IMR-90 (cell line): Measurements from ENCODE around the gene TAS2R19. TPM values are rescaled to one million over a fixed set of nuclear protein-coding genes. Genes with fewer than 3 reads are reported as not detected.

Source experiments
- ATAC-seq: fragments of 200-7000 bp; cut with Tn5 transposase; 2 replicates; pipeline ENCODE4 v1.9.1; 2020; ENCODE audit warnings: low read depth, mild to moderate bottlenecking, moderate library complexity
- BruUV-seq: library from RNA; stranded (reverse); fragments of 400-500 nt; replicated peaks from 2 replicates; lab custom pipeline; 2021; lab: Mats Ljungman, UMichigan
- CTCF ChIA-PET: fragments of 300-600 bp; formaldehyde crosslinking; extraction: SDS; loops from one replicate; lab custom pipeline; 2021; ENCODE audit warnings: antibody characterized with exemption; lab: Yijun Ruan, JAX
- POLR2A ChIA-PET: fragments of 300-600 bp; sonication (Branson Sonifier 250); formaldehyde crosslinking; loops from one replicate; lab custom pipeline; 2022; ENCODE audit warnings: antibody characterized with exemption; ENCODE audit not compliant: unreplicated experiment; lab: Charles Lee
- DNase-seq: peaks from one replicate; pipeline ENCODE4 v3.0.0; 2013
- H2AFZ ChIP-seq: replicated peaks from 2 replicates; pipeline ENCODE3; 2013; ENCODE audit warnings: low read length, mild to moderate bottlenecking; ENCODE audit not compliant: poor library complexity
- H2AK5ac ChIP-seq: 2 replicates; pipeline ENCODE4 v1.6.1; 2013; ENCODE audit warnings: low read depth, low read length, inconsistent platforms
- H2AK9ac ChIP-seq: replicated peaks from 2 replicates; pipeline ENCODE3; 2013; ENCODE audit warnings: mild to moderate bottlenecking, low read depth, low read length, moderate library complexity; ENCODE audit not compliant: poor library complexity
- H2BK120ac ChIP-seq: 2 replicates; pipeline ENCODE4 v1.6.1; 2013; ENCODE audit warnings: low read depth, low read length, inconsistent platforms
- H2BK15ac ChIP-seq: 3 replicates; pipeline ENCODE4 v1.6.1; 2013; ENCODE audit warnings: low read depth, low read length, inconsistent platforms
- H2BK20ac ChIP-seq: 2 replicates; pipeline ENCODE4 v1.6.1; 2013; ENCODE audit warnings: low read depth, mild to moderate bottlenecking, inconsistent platforms, low read length, moderate library complexity
- H2BK5ac ChIP-seq: 2 replicates; pipeline ENCODE4 v1.6.1; 2013; ENCODE audit warnings: mild to moderate bottlenecking, low read depth, low read length, inconsistent platforms; ENCODE audit not compliant: poor library complexity, severe bottlenecking
- H3K14ac ChIP-seq: replicated peaks from 2 replicates; pipeline ENCODE4 v1.6.1; 2013; ENCODE audit warnings: low read depth, low read length, inconsistent platforms
- H3K18ac ChIP-seq: 2 replicates; pipeline ENCODE4 v1.6.1; 2013; ENCODE audit warnings: low read depth, low read length, control low read depth
- H3K23ac ChIP-seq: 2 replicates; pipeline ENCODE4 v1.6.1; 2013; ENCODE audit warnings: low read depth, low read length, inconsistent platforms
- H3K27ac ChIP-seq: 2 replicates; pipeline ENCODE4 v1.5.1; 2013; ENCODE audit warnings: mild to moderate bottlenecking, control low read depth, low read length; ENCODE audit not compliant: insufficient read depth
- H3K27me3 ChIP-seq: 2 replicates; pipeline ENCODE4 v1.6.1; 2013; ENCODE audit warnings: low read length; ENCODE audit not compliant: control insufficient read depth, insufficient read depth
- H3K36me3 ChIP-seq: 2 replicates; pipeline ENCODE4 v1.6.1; 2013; ENCODE audit warnings: low read length, mixed read lengths; ENCODE audit not compliant: control insufficient read depth, insufficient read depth
- H3K4ac ChIP-seq: 2 replicates; pipeline ENCODE4 v1.6.1; 2013; ENCODE audit warnings: low read depth, low read length, inconsistent platforms
- H3K4me1 ChIP-seq: 2 replicates; pipeline ENCODE4 v1.6.1; 2013; ENCODE audit warnings: low read length, mixed read lengths; ENCODE audit not compliant: control insufficient read depth, insufficient read depth
- H3K4me2 ChIP-seq: 2 replicates; pipeline ENCODE4 v1.6.1; 2013; ENCODE audit warnings: low read depth, mild to moderate bottlenecking, control low read depth, low read length, moderate library complexity
- H3K4me3 ChIP-seq: 2 replicates; pipeline ENCODE4 v1.5.1; 2013; ENCODE audit warnings: low read depth, mild to moderate bottlenecking, control low read depth, low read length, moderate library complexity; ENCODE audit not compliant: insufficient read depth
- H3K56ac ChIP-seq: 2 replicates; pipeline ENCODE4 v1.6.1; 2013; ENCODE audit warnings: low read length, inconsistent platforms; ENCODE audit not compliant: insufficient read depth; ENCODE audit errors: extremely low read depth
- H3K79me1 ChIP-seq, 2 experiments: 2 replicates each; pipeline ENCODE4 v1.6.1; 2013; ENCODE audit warnings: low read length in 2 of 2, inconsistent platforms in 1 of 2, low read depth in 1 of 2
- H3K9ac ChIP-seq: 2 replicates; pipeline ENCODE4 v1.6.1; 2013; ENCODE audit warnings: low read depth, low read length, control low read depth
- H3K9me1 ChIP-seq: 2 replicates; pipeline ENCODE4 v1.6.1; 2013; ENCODE audit warnings: low read length, inconsistent platforms; ENCODE audit not compliant: insufficient read depth
- H3K9me3 ChIP-seq: 2 replicates; pipeline ENCODE4 v1.6.1; 2013; ENCODE audit warnings: low read length; ENCODE audit not compliant: control insufficient read depth, insufficient read depth
- H4K20me1 ChIP-seq: 2 replicates; pipeline ENCODE4 v1.6.1; 2013; ENCODE audit warnings: low read length, inconsistent platforms; ENCODE audit not compliant: insufficient read depth
- H4K5ac ChIP-seq: 2 replicates; pipeline ENCODE4 v1.6.1; 2013; ENCODE audit warnings: mild to moderate bottlenecking, low read depth, low read length, control low read depth
- H4K8ac ChIP-seq, 2 experiments: 2 replicates each; pipeline ENCODE4 v1.6.1; 2013; ENCODE audit warnings: low read depth in 2 of 2, low read length in 2 of 2, control low read depth in 1 of 2, inconsistent platforms in 1 of 2
- H4K91ac ChIP-seq: 2 replicates; pipeline ENCODE4 v1.6.1; 2013; ENCODE audit warnings: low read depth, low read length, inconsistent platforms; ENCODE audit not compliant: insufficient read depth
- BHLHE40 ChIP-seq: fragments of 150-350 bp; IDR thresholded peaks from 2 replicates; pipeline ENCODE4 v1.6.1; 2016; ENCODE audit warnings: mild to moderate bottlenecking, low read depth, low read length
- CEBPB ChIP-seq: IDR thresholded peaks from 2 replicates; pipeline ENCODE4 v1.6.1; 2012; ENCODE audit warnings: low read depth, low read length, improper control_type of control experiment
- CHD1 ChIP-seq: IDR thresholded peaks from 2 replicates; pipeline ENCODE4 v1.6.1; 2012; ENCODE audit warnings: low read depth, low read length, improper control_type of control experiment
- CTCF ChIP-seq: conservative IDR thresholded peaks from 2 replicates; pipeline ENCODE4 v1.5.1; 2012; ENCODE audit warnings: mild to moderate bottlenecking, low read depth, low read length, improper control_type of control experiment
- ELK1 ChIP-seq: fragments of 150-350 bp; IDR thresholded peaks from 2 replicates; pipeline ENCODE4 v1.6.1; 2016; ENCODE audit warnings: low read depth, mild to moderate bottlenecking, low read length, moderate library complexity, borderline replicate concordance
- FOS ChIP-seq: fragments of 150-350 bp; IDR thresholded peaks from 2 replicates; pipeline ENCODE4 v1.6.1; 2016; ENCODE audit warnings: low read depth, low read length
- MAFK ChIP-seq: IDR thresholded peaks from 2 replicates; pipeline ENCODE4 v1.6.1; 2012; ENCODE audit warnings: low read depth, low read length, improper control_type of control experiment
- MAZ ChIP-seq: IDR thresholded peaks from 2 replicates; pipeline ENCODE4 v1.6.1; 2012; ENCODE audit warnings: low read depth, mild to moderate bottlenecking, low read length, improper control_type of control experiment, moderate library complexity, borderline replicate concordance
- MXI1 ChIP-seq: IDR thresholded peaks from 2 replicates; pipeline ENCODE4 v1.6.1; 2012; ENCODE audit warnings: low read depth, mild to moderate bottlenecking, low read length, moderate library complexity, borderline replicate concordance
- NFE2L2 ChIP-seq: fragments of 150-350 bp; IDR thresholded peaks from 2 replicates; pipeline ENCODE4 v1.6.1; 2016; ENCODE audit warnings: low read depth, mild to moderate bottlenecking, low read length
- POLR2A ChIP-seq: IDR thresholded peaks from 2 replicates; pipeline ENCODE4 v1.6.1; 2012; ENCODE audit warnings: mild to moderate bottlenecking, low read depth, low read length
- RAD21 ChIP-seq: IDR thresholded peaks from 2 replicates; pipeline ENCODE4 v1.6.1; 2012; ENCODE audit warnings: low read length, improper control_type of control experiment
- RCOR1 ChIP-seq: IDR thresholded peaks from 2 replicates; pipeline ENCODE4 v1.6.1; 2012; ENCODE audit warnings: mild to moderate bottlenecking, low read length, improper control_type of control experiment; ENCODE audit not compliant: insufficient replicate concordance
- RFX5 ChIP-seq: IDR thresholded peaks from 2 replicates; pipeline ENCODE4 v1.8.0; 2012; ENCODE audit warnings: low read depth, mild to moderate bottlenecking, low read length, moderate library complexity
- SMC3 ChIP-seq: fragments of 150-350 bp; IDR thresholded peaks from 2 replicates; pipeline ENCODE4 v1.6.1; 2016; ENCODE audit warnings: low read depth, mild to moderate bottlenecking, antibody characterized with exemption, low read length, moderate library complexity
- USF2 ChIP-seq: fragments of 150-350 bp; IDR thresholded peaks from 2 replicates; pipeline ENCODE4 v1.6.1; 2017; ENCODE audit warnings: mild to moderate bottlenecking, antibody characterized with exemption, low read length, low read depth
- WGBS, 2 experiments: methylation state at CpG; one replicate each; pipeline versions ENCODE4 v1.1.5 to v1.1.7; 2013; ENCODE audit warnings: missing lambda C conversion rate in 2 of 2; ENCODE audit not compliant: insufficient read length in 1 of 2; ENCODE audit errors: extremely low coverage in 2 of 2; 5-methylcytosine and 5-hydroxymethylcytosine counted together
- dilution Hi-C: fragments of 300-500 bp; cut with HindIII; formaldehyde crosslinking; loops from one replicate; pipeline ENCODE4 v1.14.3; 2018; ENCODE audit warnings: low sequenced_read_pairs; ENCODE audit not compliant: unreplicated experiment
- in situ Hi-C: fragments of 300-500 bp; cut with MboI; formaldehyde crosslinking; loops from 3 replicates; pipeline ENCODE4 v1.14.3; 2019; ENCODE audit warnings: low sequenced_read_pairs, inconsistent platforms, mixed read lengths
- intact Hi-C: fragments of 100-400 bp; cut with micrococcal nuclease; formaldehyde crosslinking; loops from 2 replicates; pipeline ENCODE4 v1.10.0; 2022
- polyA plus RNA-seq, 3 experiments: library from polyadenylated mRNA; depleted of rRNA; stranded (reverse); fragments of >200 nt; gene quantifications; 2 replicates each; pipeline ENCODE4 v1.2.3, GENCODE V29; 2012; ENCODE audit warnings: low replicate concordance in 1 of 3
- total RNA-seq: library from RNA; depleted of rRNA; stranded (reverse); fragments of >200 nt; gene quantifications from 2 replicates; pipeline ENCODE4 v1.2.3, GENCODE V29; 2012

TAS2R19 gene
- total and polyA plus RNA-seq, 2 of the 4 experiments (the other 2 are of a cell fraction), result 0.24 to 5.0 TPM

GRCh38 chr12:11015775-11016430 lies 6.5 kb downstream of the TAS2R19 start:
- no TSS peak for BruUV-seq
- ChIA-PET CTCF (no interaction called here), POLR2A (no interaction called here)
- Histone ChIP-seq H4K5ac (no peak overlapping the region), H3K4ac (no peak overlapping the region), H4K8ac (no peak overlapping the region), H2BK5ac (no peak overlapping the region), H2AK9ac (no peak overlapping the region), H3K27ac (no peak overlapping the region), H2AK5ac (no peak overlapping the region), H3K56ac (no peak overlapping the region), H3K9ac (no peak overlapping the region), H3K4me2 (no peak overlapping the region), H2BK20ac (no peak overlapping the region), H3K14ac (no peak overlapping the region), H3K4me3 (no peak overlapping the region), H3K27me3 (no peaks in the 10 kb centered on the region), H3K23ac (no peak overlapping the region), H3K36me3 (no peaks in the 10 kb centered on the region), H3K79me1 (peaks cover 3 to 8% of the 10 kb centered on the region in 2 experiments; a peak in 2 of 4 replicates), H4K91ac (no peak overlapping the region), H3K18ac (no peak overlapping the region), H2BK15ac (no peak overlapping the region), H3K9me3 (no peaks in the 10 kb centered on the region), H3K4me1 (no peaks in the 10 kb centered on the region; the same call in 1 of the 2 replicates), H2BK120ac (no peak overlapping the region), H3K9me1 (no peaks in the 10 kb centered on the region; the same call in 1 of the 2 replicates), H2AFZ (no peak overlapping the region), H4K20me1 (no peaks in the 10 kb centered on the region)
- TF ChIP-seq BHLHE40 (no peak), SMC3 (no peak), USF2 (no peak), RCOR1 (no peak), MXI1 (no peak), FOS (no peak), RAD21 (no peak), NFE2L2 (no peak), MAFK (no peak), MAZ (no peak), CEBPB (no peak), RFX5 (no peak), CTCF (no peak), POLR2A (no peak), CHD1 (no peak), ELK1 (no peak)
- ATAC-seq (no peak), DNase-seq (no peak)
- intact Hi-C loops, result loop anchor here (2.0 kb wide), 1 partner anchor 53 kb away; no protein-coding TSS in a partner anchor
- in situ Hi-C loops, result no loop called here
- 38% methylated on average over 1 of the region's 4 CpGs; no CpG with 5 or more reads in 1 of the 2 experiments for WGBS, 2 experiments
- dilution Hi-C loops, result no loop called here
